Measurements from ENCODE around the gene SCYL3.

SCYL3 gene

GRCh38 chr1:169886422-169886821 lies 7.3 kb downstream of the SCYL3 start:
- H3K79me2 ChIP-seq (ENCODE audit: insufficient read depth, low read depth) = peaks cover 17% of the 10 kb centered on the region; the same call in 1 of the 2 replicates

GRCh38 chr1:169885207-169885606 lies 8.5 kb downstream of the SCYL3 start:
- Histone ChIP-seq H3K4me2 (peak overlapping the region; percentile 2; the same call in 1 of the 2 replicates), H3K4me1 (ENCODE audit: low read depth, poor library complexity, severe bottlenecking) (peaks cover 10% of the 10 kb centered on the region), H3K9ac (no peak overlapping the region), H3K79me2 (ENCODE audit: insufficient read depth, low read depth) (peaks cover 9% of the 10 kb centered on the region; the same call in 1 of the 2 replicates), H3K4me3 (IDR thresholded peaks at IDR 0.05; ENCODE audit: insufficient read depth, low read depth, low read length) (no peak overlapping the region), H4K20me1 (ENCODE audit: insufficient read depth) (no peaks in the 10 kb centered on the region), H3K27ac (no peak overlapping the region), H3K36me3 (ENCODE audit: insufficient read depth) (no peaks in the 10 kb centered on the region), H3K27me3 (ENCODE audit: insufficient read depth, low read depth) (no peaks in the 10 kb centered on the region), H2AFZ (ENCODE audit: low read depth) (no peak overlapping the region)
- TF ChIP-seq CTCF (conservative IDR thresholded peaks at IDR 0.05; ENCODE audit: low read depth, low read length) = no peak

More at GRCh38 chr1:169886422-169886821, 7.3 kb downstream of the SCYL3 start:
- H3K9ac ChIP-seq = no peak overlapping the region
- no peak overlapping the region for H2AFZ ChIP-seq (ENCODE audit: low read depth)
- H3K4me3 ChIP-seq (IDR thresholded peaks at IDR 0.05; ENCODE audit: insufficient read depth, low read depth, low read length) = no peak overlapping the region
- H3K27ac ChIP-seq = no peak overlapping the region
- H4K20me1 ChIP-seq (ENCODE audit: insufficient read depth) = no peaks in the 10 kb centered on the region
- no peaks in the 10 kb centered on the region for H3K36me3 ChIP-seq (ENCODE audit: insufficient read depth)
- H3K4me1 ChIP-seq (ENCODE audit: low read depth, poor library complexity, severe bottlenecking) = peaks cover 18% of the 10 kb centered on the region
- no peak for TF ChIP-seq CTCF (conservative IDR thresholded peaks at IDR 0.05; ENCODE audit: low read depth, low read length)
- H3K27me3 ChIP-seq (ENCODE audit: insufficient read depth, low read depth) = no peaks in the 10 kb centered on the region
- H3K4me2 ChIP-seq = no peak overlapping the region

- Histone ChIP-seq H3K4me1 (ENCODE audit: low read depth, poor library complexity, severe bottlenecking) (peaks cover 10% of the 10 kb centered on the region), H3K36me3 (ENCODE audit: insufficient read depth) (no peaks in the 10 kb centered on the region), H2AFZ (ENCODE audit: low read depth) (no peak overlapping the region), H3K27me3 (ENCODE audit: insufficient read depth, low read depth) (no peaks in the 10 kb centered on the region), H3K4me3 (IDR thresholded peaks at IDR 0.05; ENCODE audit: insufficient read depth, low read depth, low read length) (no peak overlapping the region), H3K9ac (no peak overlapping the region), H3K27ac (no peak overlapping the region), H3K79me2 (ENCODE audit: insufficient read depth, low read depth) (peaks cover 5% of the 10 kb centered on the region; the same call in 1 of the 2 replicates), H3K4me2 (no peak overlapping the region), H4K20me1 (ENCODE audit: insufficient read depth) (no peaks in the 10 kb centered on the region)
- TF ChIP-seq CTCF (conservative IDR thresholded peaks at IDR 0.05; ENCODE audit: low read depth, low read length) = no peak
These were observed 9.1 kb downstream of the SCYL3 start for GRCh38 chr1:169884634-169885033.

GRCh38 chr1:169882039-169882511 lies 11.6 kb downstream of the SCYL3 start:
- no peak overlapping the region for H3K9ac ChIP-seq
- no peaks in the 10 kb centered on the region for H4K20me1 ChIP-seq (ENCODE audit: insufficient read depth)
- H3K4me3 ChIP-seq (IDR thresholded peaks at IDR 0.05; ENCODE audit: insufficient read depth, low read depth, low read length) = no peak overlapping the region
- H2AFZ ChIP-seq (ENCODE audit: low read depth) = no peak overlapping the region
- H3K79me2 ChIP-seq (ENCODE audit: insufficient read depth, low read depth) = no peaks in the 10 kb centered on the region
- no peak overlapping the region for H3K4me2 ChIP-seq
- no peaks in the 10 kb centered on the region for H3K27me3 ChIP-seq (ENCODE audit: insufficient read depth, low read depth)
- TF ChIP-seq CTCF (conservative IDR thresholded peaks at IDR 0.05; ENCODE audit: low read depth, low read length) = no peak
- no peaks in the 10 kb centered on the region for H3K36me3 ChIP-seq (ENCODE audit: insufficient read depth)
- H3K4me1 ChIP-seq (ENCODE audit: low read depth, poor library complexity, severe bottlenecking) = peaks cover 10% of the 10 kb centered on the region
- H3K27ac ChIP-seq = no peak overlapping the region
